ENCODE data around the gene FCAMR. TPM values are rescaled to one million over a fixed set of nuclear protein-coding genes. Genes with fewer than 3 reads are reported as not detected.

The FCAMR gene
- total RNA-seq, result not detected

- Mint-ChIP-seq H3K27me3 (no peaks in the 10 kb centered on the region), H3K27ac (no peak within 1 kb of the TSS), H3K4me3 (no peak within 1 kb of the TSS), H3K9me3 (ENCODE audit: low read depth) (no peaks in the 10 kb centered on the region), H3K4me1 (peaks cover 21% of the 10 kb centered on the region), H3K36me3 (ENCODE audit: low read depth) (no peaks in the 10 kb centered on the region)
- DNase-seq, result no peak
- CTCF ChIA-PET, result interaction anchor here (0.7 to 8.0 kb wide), 4 partner anchors 11 to 342 kb away, joined by 3 to 64 read pairs (median 10); no protein-coding TSS in a partner anchor
- POLR2A ChIA-PET, result no interaction called here
- intact Hi-C loops (cut with DNase I, micrococcal nuclease), result no loop called here
- no peak for ATAC-seq
Measured at GRCh38 chr1:206970446-206970845, at the start of gene FCAMR. FCAMR (minus strand) TSS chr1:206970460; CDS start chr1:206970125, 335 bp downstream.

GRCh38 chr1:207019661-207020060 is 49.4 kb upstream of the FCAMR start:
- intact Hi-C loops (cut with DNase I, micrococcal nuclease), result no loop called here
- CTCF ChIA-PET, result interaction anchor here (1.1 to 1.9 kb wide), 3 partner anchors 10 to 15 kb away, joined by 3 to 5 read pairs (median 5); no protein-coding TSS in a partner anchor
- no peak for DNase-seq
- Mint-ChIP-seq H3K9me3 (ENCODE audit: low read depth) (no peaks in the 10 kb centered on the region), H3K27ac (no peak overlapping the region), H3K4me1 (peaks cover 9% of the 10 kb centered on the region), H3K27me3 (peaks cover 4% of the 10 kb centered on the region), H3K4me3 (no peak overlapping the region), H3K36me3 (ENCODE audit: low read depth) (no peaks in the 10 kb centered on the region)
- ATAC-seq, result no peak
- POLR2A ChIA-PET, result no interaction called here

GRCh38 chr1:207019161-207019560 is 48.9 kb upstream of the FCAMR start:
- no peak for ATAC-seq
- Mint-ChIP-seq H3K36me3 (ENCODE audit: low read depth) (no peaks in the 10 kb centered on the region), H3K27me3 (peaks cover 4% of the 10 kb centered on the region), H3K9me3 (ENCODE audit: low read depth) (no peaks in the 10 kb centered on the region), H3K4me3 (no peak overlapping the region), H3K4me1 (peaks cover 6% of the 10 kb centered on the region), H3K27ac (no peak overlapping the region)
- ChIA-PET POLR2A (no interaction called here), CTCF (interaction anchor here (1.2 to 1.9 kb wide), 2 partner anchors 10 to 13 kb away, joined by 3 to 5 read pairs; no protein-coding TSS in a partner anchor)
- no peak for DNase-seq
- intact Hi-C loops (cut with DNase I, micrococcal nuclease), result no loop called here

- H3K4me1 Mint-ChIP-seq, result peaks cover 6% of the 10 kb centered on the region
- ATAC-seq, result no peak
- H3K27me3 Mint-ChIP-seq, result peaks cover 4% of the 10 kb centered on the region
- intact Hi-C loops (cut with DNase I, micrococcal nuclease), result no loop called here
- H3K4me3 Mint-ChIP-seq, result no peak overlapping the region
- POLR2A ChIA-PET, result no interaction called here
- no peaks in the 10 kb centered on the region for H3K36me3 Mint-ChIP-seq (ENCODE audit: low read depth)
- H3K27ac Mint-ChIP-seq, result no peak overlapping the region
- CTCF ChIA-PET, result interaction anchor here (1.0 to 1.9 kb wide), 3 partner anchors 11 to 14 kb away, joined by 3 to 5 read pairs (median 4); no protein-coding TSS in a partner anchor
- no peak for DNase-seq
- H3K9me3 Mint-ChIP-seq (ENCODE audit: low read depth), result no peaks in the 10 kb centered on the region
Measured at GRCh38 chr1:207018707-207019106, 48.4 kb upstream of the FCAMR start.

GRCh38 chr1:207017615-207018559 is 47.6 kb upstream of the FCAMR start:
- H3K9me3 Mint-ChIP-seq (ENCODE audit: low read depth), result no peaks in the 10 kb centered on the region
- H3K27me3 Mint-ChIP-seq, result peaks cover 7% of the 10 kb centered on the region
- DNase-seq (no peak), ATAC-seq (no peak)
- intact Hi-C loops (cut with DNase I, micrococcal nuclease), result no loop called here
- POLR2A ChIA-PET, result no interaction called here
- H3K27ac Mint-ChIP-seq, result no peak overlapping the region
- no peak overlapping the region for H3K4me3 Mint-ChIP-seq
- no peaks in the 10 kb centered on the region for H3K36me3 Mint-ChIP-seq (ENCODE audit: low read depth)
- peaks cover 6% of the 10 kb centered on the region for H3K4me1 Mint-ChIP-seq
- CTCF ChIA-PET, result interaction anchor here (0.6 to 1.9 kb wide), 4 partner anchors 12 to 66 kb away, joined by 3 to 6 read pairs (median 4); no protein-coding TSS in a partner anchor

- Mint-ChIP-seq H3K27me3 (peaks cover 10% of the 10 kb centered on the region), H3K36me3 (ENCODE audit: low read depth) (no peaks in the 10 kb centered on the region), H3K9me3 (ENCODE audit: low read depth) (no peaks in the 10 kb centered on the region), H3K4me1 (peaks cover 5% of the 10 kb centered on the region), H3K4me3 (no peak overlapping the region), H3K27ac (no peak overlapping the region)
- ATAC-seq (peak; percentile 36), DNase-seq (no peak)
- intact Hi-C loops (cut with DNase I, micrococcal nuclease), result no loop called here
- ChIA-PET POLR2A (no interaction called here), CTCF (interaction anchor here (1.4 kb wide), 1 partner anchor 353 kb away, joined by 3 read pairs; no protein-coding TSS in a partner anchor)
Measured at GRCh38 chr1:207015791-207016190, 45.5 kb upstream of the FCAMR start.

GRCh38 chr1:207014728-207015127 is 44.5 kb upstream of the FCAMR start:
- DNase-seq, result no peak
- ATAC-seq, result no peak
- H3K27me3 Mint-ChIP-seq, result peaks cover 10% of the 10 kb centered on the region
- intact Hi-C loops (cut with DNase I, micrococcal nuclease), result no loop called here
- CTCF ChIA-PET, result interaction anchor here (1.0 to 1.4 kb wide), 3 partner anchors 10 to 352 kb away, joined by 3 to 4 read pairs (median 3); no protein-coding TSS in a partner anchor
- no peak overlapping the region for H3K4me3 Mint-ChIP-seq
- peaks cover 4% of the 10 kb centered on the region for H3K4me1 Mint-ChIP-seq
- POLR2A ChIA-PET, result no interaction called here
- no peak overlapping the region for H3K27ac Mint-ChIP-seq
- H3K9me3 Mint-ChIP-seq (ENCODE audit: low read depth), result no peaks in the 10 kb centered on the region
- no peaks in the 10 kb centered on the region for H3K36me3 Mint-ChIP-seq (ENCODE audit: low read depth)

GRCh38 chr1:207013321-207014085 is 43.2 kb upstream of the FCAMR start:
- no peak for ATAC-seq
- Mint-ChIP-seq H3K27ac (no peak overlapping the region), H3K4me3 (no peak overlapping the region), H3K9me3 (ENCODE audit: low read depth) (no peaks in the 10 kb centered on the region), H3K36me3 (ENCODE audit: low read depth) (no peaks in the 10 kb centered on the region), H3K27me3 (peaks cover 10% of the 10 kb centered on the region), H3K4me1 (peaks cover 4% of the 10 kb centered on the region)
- no peak for DNase-seq
- ChIA-PET POLR2A (no interaction called here), CTCF (interaction anchor here (0.9 to 1.1 kb wide), 3 partner anchors 8 to 355 kb away, joined by 3 to 4 read pairs (median 4); no protein-coding TSS in a partner anchor)
- intact Hi-C loops (cut with DNase I, micrococcal nuclease), result no loop called here

- intact Hi-C loops (cut with DNase I, micrococcal nuclease), result no loop called here
- Mint-ChIP-seq H3K36me3 (ENCODE audit: low read depth) (no peaks in the 10 kb centered on the region), H3K4me3 (no peak overlapping the region), H3K9me3 (ENCODE audit: low read depth) (no peaks in the 10 kb centered on the region), H3K4me1 (no peaks in the 10 kb centered on the region), H3K27me3 (peaks cover 12% of the 10 kb centered on the region), H3K27ac (no peak overlapping the region)
- DNase-seq, result no peak
- CTCF ChIA-PET, result interaction anchor here (0.6 to 1.2 kb wide), 2 partner anchors 11 to 20 kb away, joined by 3 read pairs; no protein-coding TSS in a partner anchor
- POLR2A ChIA-PET, result no interaction called here
- ATAC-seq, result no peak
Measured at GRCh38 chr1:207010726-207011125, 40.5 kb upstream of the FCAMR start.

- Mint-ChIP-seq H3K27ac (no peak overlapping the region), H3K4me3 (no peak overlapping the region), H3K4me1 (no peaks in the 10 kb centered on the region), H3K36me3 (ENCODE audit: low read depth) (no peaks in the 10 kb centered on the region), H3K27me3 (peaks cover 14% of the 10 kb centered on the region), H3K9me3 (ENCODE audit: low read depth) (no peaks in the 10 kb centered on the region)
- ChIA-PET CTCF (interaction anchor here (1.1 kb wide), 1 partner anchor 40 kb away, joined by 3 read pairs; no protein-coding TSS in a partner anchor), POLR2A (no interaction called here)
- no peak for DNase-seq
- no peak for ATAC-seq
- intact Hi-C loops (cut with DNase I, micrococcal nuclease), result loop anchor here in 1 of 2 experiments (5.0 kb wide), 1 partner anchor 67 kb away; no protein-coding TSS in a partner anchor
Measured at GRCh38 chr1:207009945-207010344, 39.7 kb upstream of the FCAMR start.

GRCh38 chr1:207009182-207009850 is 39.1 kb upstream of the FCAMR start:
- POLR2A ChIA-PET, result no interaction called here
- H3K4me3 Mint-ChIP-seq, result no peak overlapping the region
- DNase-seq (no peak), ATAC-seq (no peak)
- H3K27ac Mint-ChIP-seq, result no peak overlapping the region
- H3K9me3 Mint-ChIP-seq (ENCODE audit: low read depth), result no peaks in the 10 kb centered on the region
- H3K27me3 Mint-ChIP-seq, result peaks cover 14% of the 10 kb centered on the region
- H3K4me1 Mint-ChIP-seq, result peaks cover 2% of the 10 kb centered on the region
- H3K36me3 Mint-ChIP-seq (ENCODE audit: low read depth), result no peaks in the 10 kb centered on the region
- intact Hi-C loops (cut with DNase I, micrococcal nuclease), result loop anchor here in 1 of 2 experiments (5.0 kb wide), 1 partner anchor 68 kb away; no protein-coding TSS in a partner anchor
- CTCF ChIA-PET, result interaction anchor here (1.1 kb wide), 1 partner anchor 41 kb away, joined by 3 read pairs; no protein-coding TSS in a partner anchor

Measured in activated CD4-positive, alpha-beta T cell treated with anti-CD3 and anti-CD28 coated beads for 36 hours (primary cell).